GM20431 (cell line): ENCODE data around the gene CTBP2.

Source experiments
- in situ Hi-C: fragments of 300-500 bp; cut with MseI, MboI; formaldehyde crosslinking; loops from one replicate; pipeline ENCODE4 v1.15.0; 2020; ENCODE audit warnings: low sequenced_read_pairs; ENCODE audit not compliant: unreplicated experiment

The CTBP2 gene

DNA sequence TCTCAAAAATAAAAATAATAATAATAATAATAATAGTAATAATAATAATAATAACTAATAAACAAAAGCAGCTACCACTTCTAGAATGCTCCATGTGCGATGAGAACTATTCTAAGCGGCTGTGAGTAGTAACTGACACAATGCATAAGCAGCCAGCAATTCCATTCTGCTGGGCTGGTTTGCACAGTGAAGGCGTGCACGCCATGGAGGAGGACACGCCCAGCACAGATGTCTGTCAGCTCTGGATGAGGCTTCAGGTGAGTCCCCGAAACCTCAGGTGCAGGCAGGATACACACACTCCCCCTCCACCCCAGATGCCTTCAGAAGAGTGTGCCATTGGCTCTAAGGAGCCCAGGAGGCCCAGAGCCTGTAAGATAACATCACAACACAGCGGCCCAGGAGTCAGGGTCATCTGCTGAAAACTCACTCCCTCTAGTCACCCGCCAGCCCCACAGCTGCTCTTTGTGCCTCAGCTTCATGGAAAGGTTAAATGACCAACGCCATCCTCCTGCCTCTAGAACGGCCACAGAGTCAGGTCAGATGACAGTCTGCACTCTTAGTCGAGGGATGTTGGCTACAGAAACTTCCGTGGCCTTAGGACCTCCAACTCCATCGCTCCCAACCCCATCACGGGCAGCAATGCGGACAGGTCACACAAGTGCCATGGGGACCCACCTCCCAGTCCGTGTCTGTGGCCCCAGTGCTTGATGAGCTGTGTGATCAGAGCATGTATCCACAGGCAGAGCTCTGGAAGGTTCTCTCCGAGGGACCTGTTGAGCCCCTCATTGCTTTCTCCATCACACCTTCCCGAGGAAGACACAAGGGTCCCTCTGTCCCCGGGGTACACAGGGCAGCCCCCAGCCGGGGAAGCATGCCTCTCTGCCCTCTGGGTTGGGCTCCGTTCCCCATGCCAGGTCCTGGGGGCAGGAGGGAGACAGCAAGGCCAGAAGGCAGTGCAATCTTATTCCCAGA is 103.9 kb downstream of the CTBP2 start:
- in situ Hi-C loops = no loop called here

DNA sequence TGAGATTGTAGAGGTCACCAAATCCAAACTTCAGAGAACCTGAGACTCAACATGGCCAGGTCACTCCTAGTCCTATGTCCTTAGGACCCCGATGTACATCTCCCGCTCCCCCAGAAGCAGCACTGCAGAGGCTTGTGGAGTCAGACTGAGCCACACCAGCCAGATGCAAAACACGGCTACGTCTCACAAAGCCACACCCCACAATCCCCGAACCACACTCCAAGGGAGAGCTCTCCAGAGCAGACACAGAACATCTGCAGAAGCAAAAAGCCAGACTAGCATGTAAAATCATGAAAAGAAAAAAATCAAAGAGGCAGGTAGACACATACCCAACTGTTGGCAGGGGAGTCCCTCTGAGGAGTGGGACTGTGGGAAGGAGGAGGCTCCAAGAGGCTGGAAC is 104.9 kb downstream of the CTBP2 start:
- in situ Hi-C loops = no loop called here

DNA sequence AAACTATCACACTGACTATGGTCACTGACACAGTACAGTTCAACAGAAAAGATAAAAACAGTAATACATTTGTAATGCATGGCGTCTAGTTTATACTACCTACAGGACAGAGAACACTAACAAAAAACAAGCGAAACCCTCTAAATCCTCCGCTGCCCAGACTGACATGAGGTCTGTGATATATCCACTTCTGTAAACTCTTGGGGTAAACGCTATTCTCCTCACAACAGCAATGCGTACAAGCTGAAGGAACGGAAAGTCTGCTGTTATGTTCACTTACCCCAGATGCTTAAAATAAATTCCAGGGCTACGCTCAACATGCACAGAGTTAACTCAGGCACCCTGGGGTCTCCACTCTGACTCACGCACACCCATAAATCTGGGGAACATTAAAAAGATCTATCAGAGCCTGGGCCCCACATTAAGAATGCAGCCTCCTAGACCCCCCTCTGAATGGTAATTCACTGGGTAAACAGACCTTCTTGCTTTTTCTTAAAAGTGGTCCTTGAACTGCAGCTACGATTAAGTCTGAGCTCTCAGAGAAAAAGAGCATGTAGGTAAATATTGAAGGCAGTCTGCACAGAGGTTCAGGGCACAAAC is 105.6 kb downstream of the CTBP2 start:
- in situ Hi-C loops = no loop called here

DNA sequence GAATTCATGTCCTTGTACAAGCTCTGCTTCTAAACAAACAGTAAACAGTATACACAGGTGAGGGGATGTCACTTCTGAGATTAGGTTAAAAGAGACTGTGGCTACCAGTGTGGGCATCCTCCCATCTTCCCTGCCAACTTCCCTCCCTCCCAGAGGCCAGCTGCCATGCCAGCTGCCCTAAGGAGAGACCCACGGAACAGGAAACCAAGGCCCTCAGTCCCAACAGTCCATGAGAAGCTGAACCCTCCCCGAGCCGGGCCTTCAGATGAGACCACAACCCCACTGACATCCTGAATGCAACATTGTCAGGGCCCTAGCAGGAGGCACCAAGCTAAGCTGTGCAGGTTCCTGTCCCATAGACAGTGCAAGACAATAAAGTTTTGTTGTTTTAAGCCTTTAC is 106.1 kb downstream of the CTBP2 start:
- in situ Hi-C loops = no loop called here

DNA sequence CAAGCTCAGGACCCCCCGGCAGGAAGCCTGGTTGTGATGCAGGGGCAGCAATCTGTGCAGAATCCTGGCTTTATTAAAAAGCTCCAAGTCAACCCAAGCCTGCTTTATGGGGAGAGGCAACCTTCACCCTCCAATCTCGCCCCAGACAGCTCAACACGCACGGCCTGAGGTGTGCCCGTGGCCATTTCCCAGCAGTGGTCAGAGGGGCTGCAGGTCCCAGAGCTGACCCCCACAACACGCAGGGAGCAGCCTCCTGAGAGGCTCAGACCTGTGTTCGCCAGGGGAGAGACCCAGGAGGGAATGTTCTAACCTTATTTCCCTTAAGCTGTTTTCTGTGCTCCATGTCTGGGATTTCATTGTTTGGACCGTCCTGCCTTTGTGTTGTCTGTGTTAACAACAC is 108.2 kb downstream of the CTBP2 start:
- in situ Hi-C loops = no loop called here

DNA sequence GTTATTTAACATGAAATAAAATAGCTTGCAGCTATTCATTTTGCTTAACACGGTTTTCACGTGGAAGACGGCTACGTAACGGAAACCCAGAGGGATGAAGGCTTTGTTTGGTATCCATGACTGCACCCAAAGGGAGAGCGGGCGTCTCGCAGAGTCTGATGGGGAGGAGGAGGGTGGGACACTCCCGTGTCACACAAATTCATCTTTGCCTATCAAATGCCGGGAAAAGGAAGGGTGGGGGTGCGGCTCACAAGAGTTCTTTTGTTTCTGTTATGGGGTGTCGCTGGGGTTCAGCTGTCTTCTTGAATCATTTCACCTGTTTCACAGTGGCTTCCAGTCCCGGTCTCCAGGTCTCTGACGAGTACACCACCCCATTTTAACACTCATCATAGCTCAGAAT is 110.0 kb downstream of the CTBP2 start:
- in situ Hi-C loops = no loop called here

DNA sequence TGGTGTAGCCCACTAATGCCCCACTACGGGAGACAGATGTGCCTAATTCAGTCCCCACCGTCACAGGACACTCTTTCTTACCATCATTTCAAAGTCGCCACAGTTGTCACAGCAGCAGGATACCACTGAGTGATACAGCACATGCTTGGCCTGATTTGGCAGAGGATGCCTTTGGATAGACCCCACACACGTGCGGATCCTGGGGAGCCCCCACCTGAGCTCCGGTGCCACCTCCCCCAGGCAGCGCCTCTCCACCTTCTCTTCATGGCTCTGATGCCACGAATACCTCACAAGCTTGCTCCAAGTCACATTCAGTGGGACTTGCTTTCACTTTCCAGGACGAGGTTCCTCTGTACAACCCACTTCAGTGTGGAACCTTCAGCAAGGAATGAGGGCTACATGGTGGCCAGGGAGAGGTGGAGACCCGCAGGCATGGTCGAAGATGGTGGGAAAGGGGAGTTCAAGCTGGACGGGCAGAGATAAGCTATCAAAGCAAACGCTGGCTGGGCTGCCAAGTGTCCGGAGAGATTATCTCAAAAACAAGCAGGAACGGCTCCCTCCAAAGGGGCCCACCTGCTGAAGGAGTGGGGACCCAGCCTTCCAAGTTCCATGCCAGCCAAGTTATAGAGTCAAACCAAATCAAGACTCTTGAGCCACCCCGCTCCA is 111.0 kb downstream of the CTBP2 start:
- in situ Hi-C loops = no loop called here

DNA sequence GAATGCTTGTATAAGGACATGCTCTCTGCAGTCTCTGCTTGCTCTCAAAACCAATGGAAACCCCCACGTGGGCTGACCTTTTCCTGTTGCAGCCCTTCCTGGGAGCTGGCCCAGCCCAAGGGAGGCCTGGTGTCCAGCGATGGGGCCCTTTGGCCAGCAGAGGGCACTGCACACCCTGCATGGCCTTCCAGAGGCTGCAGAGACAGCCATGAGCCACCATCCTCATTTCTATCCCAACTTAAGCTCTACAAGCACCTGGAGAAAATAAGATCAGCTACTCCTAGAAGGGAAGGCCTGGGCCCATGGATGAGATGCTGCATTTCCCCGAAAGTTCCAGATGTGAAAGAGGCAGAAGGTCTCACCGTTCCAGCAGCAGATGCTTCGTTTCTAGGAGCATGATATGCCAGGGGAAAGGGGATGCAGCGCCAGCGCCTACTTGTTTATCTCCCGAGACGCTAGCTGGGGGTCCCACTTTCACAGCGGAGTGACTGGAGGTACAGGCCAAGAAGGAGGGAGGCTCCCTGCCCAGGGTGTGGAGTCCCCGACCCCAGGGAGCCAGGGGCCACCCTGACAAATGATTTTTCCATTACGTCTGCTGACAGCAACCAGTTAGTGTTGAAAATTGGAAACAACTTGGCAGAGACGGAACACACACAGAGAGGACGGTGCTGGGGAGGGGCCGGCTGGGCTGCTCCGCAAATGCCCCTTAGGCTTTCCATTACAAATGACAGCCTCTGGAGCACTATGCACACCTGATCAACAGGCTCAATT is 112.1 kb downstream of the CTBP2 start:
- in situ Hi-C loops = no loop called here

DNA sequence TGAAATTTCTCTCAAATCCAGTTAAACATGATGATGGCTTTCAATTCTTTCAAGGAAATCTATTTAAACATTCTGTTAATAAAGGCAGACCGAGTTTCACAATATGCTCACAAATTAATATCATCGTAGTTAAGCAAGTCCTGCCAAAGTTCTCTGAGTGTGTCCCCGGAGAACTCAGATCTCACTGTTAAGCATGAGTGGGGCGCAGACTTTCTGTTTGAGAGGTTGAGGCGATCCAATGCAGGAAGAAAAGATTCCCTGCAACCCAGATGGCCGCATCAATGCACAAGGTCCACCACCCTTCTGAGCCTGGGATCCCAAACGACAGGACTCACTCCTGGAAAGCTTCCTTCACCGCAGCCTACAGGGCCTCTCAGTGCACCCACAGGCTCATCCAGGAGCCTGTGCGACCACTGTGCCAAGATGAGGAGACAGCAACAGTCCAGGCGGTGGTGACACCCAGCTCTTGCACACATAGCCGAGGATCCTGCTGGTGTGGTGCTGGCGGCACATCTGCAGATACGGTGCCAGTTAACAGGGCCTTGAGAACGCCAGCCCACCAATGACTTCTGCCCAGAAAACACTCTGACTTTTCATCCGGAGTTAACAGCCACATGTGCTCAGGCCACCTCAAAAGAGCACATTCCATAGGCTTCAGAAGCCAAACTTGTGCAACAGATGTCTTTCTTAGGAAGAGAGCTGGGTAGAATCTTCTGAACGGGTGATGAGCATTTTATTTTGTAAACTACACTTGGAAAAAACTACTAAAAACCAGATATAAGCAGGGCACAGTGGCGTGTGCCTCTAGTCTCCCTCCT is 116.3 kb downstream of the CTBP2 start:
- in situ Hi-C loops = no loop called here

DNA sequence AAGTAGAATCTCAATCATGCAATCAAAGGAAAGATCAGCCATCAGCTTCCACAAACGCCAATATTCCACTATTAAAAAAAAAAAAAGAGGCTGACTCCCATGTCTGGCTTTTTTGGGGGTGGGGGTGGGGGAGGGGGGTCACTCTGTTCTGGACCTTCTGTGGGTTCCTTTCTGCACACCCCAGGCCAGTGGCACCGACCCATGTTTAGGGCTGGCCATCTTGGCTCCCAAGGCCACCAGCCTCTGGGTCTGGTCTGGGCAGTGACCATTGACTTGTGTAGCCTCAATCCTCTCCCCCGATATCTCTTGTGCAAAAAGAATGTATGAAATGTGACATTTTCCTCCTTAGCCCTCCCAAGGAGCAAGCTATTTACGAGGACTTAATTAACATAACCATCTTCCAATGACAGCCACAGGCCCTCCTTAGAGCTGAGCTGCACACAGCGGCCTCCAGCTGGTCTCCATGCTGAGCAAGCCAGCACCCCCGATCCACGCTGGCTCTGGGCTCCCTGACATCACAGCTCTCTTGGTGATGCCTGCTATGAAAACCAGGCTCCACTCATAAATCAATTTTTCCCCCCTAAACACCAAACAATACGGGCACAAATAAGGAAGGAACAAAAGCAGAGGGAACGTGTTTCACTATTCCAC is 118.4 kb downstream of the CTBP2 start:
- in situ Hi-C loops = no loop called here

DNA sequence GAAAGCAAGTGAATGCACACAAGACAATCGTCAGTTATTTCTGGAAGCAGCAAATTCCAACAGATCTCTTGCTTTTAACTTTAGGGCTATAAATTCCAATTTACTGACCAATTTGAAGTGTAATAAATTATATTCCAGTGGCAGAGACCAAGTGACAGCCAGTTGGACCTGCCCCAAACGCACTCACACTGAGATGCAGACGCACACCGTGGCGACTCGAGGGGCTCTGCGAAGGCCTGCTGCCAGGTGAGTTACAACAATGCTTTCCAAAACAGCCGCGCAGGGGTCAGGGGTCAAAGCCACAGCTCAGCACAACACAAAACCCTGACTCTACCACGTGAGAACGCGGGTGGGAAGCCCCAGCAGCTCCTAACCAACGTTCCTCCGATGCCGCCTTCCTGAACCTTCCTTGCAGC is 121.0 kb downstream of the CTBP2 start:
- in situ Hi-C loops = no loop called here

DNA sequence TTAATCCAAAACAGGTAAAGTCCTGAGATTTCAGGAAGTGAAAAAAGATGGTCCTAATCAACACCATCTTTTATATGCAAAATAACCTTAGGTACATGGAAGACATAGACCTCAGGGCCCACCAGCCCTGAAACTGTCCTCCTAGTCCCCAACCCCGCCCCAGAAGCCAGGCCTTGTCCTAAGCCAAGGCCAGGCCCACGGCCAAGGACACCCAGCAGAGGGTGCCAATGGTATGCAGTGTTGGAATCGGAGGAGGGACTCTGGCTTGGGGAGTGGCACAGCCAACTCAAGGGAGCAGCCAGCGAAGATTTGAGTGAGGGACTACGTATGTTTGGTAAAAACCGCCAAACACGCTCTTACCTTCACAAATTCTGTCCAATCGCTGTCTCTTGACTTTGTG is 121.7 kb downstream of the CTBP2 start:
- in situ Hi-C loops = no loop called here

DNA sequence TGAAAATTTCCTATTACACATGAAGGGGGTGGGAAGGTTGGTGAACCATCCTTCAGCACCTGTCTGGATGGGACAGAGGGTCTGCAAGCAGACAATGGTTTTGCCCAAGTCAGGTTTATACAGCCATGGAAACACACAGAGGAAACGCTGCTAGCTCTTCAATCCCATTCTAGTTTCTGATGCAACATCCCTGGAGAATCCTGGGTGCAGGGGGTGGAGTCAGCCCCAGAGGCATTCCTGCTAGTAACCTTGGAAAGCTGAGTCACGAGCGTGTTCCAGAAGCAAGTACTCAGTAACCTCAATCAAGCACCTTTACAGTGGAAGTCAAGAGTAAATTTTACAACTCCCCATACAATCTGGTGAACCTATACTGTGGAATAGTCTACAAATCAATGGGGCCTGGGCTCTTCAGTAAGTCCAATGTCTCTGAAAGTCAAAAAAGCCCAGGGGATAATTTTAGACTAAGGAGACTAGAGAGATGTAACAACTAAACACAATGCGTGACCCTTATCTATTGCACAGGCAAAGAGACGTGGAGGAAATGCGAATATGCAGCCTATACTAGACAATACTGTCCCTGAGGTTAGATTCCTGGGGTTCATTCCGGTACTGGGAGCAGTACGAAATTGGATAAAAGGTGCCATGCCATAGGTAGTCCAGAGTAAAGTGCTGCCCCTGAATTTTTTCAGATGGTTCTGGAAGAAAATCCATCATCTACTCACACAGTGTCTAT is 123.1 kb downstream of the CTBP2 start:
- in situ Hi-C loops = no loop called here

DNA sequence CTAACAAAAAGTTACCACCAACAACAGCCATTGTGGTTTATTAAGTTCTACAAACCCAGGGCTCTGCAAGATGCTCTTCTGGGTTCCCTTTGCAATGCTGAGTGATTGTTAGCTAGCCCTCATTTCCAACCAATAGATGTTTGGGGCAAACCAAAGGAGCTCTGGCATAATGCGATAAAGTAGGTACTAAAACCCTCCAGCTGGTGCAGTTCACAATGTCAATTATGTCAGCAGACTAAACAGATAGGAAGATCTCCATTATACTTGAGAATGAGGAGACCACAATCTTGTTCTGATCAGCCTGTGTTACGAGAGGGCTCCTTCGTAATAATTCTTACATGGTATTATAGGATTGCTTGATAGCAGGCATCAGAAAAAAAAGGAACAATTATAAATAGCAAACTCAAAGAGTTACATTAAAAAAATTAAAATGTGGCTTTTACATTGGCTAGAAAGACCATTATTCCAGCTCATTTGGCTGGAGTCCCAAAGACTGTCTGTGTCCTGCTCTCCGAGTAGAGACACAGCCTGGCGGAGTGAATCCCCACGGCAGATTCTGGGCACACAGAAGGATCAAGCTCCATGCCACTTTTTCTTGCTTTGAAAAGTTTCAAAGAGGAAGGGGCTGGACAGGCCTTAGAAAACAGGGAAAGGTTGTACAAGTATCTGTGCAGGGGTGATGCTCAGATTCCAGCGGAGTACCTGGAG is 124.6 kb downstream of the CTBP2 start:
- in situ Hi-C loops = no loop called here

DNA sequence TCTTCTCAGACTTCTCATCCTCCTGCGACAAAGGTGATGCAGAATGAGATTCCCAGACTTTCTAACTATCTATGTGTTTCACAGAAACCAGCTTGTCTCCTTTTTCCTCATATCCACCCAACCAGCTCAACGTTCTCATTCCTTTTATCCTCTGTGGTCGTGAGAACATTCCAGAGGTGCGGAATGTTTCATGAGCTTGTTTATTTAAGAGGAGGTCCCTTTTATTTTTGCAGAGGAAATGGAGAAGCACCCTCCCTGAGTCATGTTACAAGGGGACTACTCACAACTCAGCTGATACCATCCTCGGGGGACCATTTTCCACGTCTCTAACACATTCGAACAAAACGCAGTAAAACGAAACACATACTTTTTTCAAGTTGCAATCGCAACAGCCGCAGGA is 125.2 kb downstream of the CTBP2 start:
- in situ Hi-C loops = no loop called here

DNA sequence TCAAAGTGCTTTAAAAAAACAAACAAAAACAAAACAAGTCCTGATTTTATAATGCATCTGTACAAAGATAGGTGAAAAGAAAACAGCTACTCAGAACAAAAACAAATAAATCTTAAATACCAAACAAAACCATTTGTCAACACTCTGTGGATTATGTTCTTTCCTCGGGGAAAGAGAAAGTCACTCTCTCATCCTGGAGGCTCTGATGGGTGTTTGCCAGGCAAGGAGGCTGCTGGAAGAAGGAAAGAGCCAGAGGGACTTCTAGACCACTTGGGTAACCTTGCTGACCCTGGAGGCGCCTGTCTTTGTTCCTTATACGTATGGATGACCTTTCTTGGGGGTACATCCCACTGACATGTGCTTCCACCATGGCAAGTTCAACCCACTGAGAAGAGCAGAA is 125.7 kb downstream of the CTBP2 start:
- in situ Hi-C loops = no loop called here

DNA sequence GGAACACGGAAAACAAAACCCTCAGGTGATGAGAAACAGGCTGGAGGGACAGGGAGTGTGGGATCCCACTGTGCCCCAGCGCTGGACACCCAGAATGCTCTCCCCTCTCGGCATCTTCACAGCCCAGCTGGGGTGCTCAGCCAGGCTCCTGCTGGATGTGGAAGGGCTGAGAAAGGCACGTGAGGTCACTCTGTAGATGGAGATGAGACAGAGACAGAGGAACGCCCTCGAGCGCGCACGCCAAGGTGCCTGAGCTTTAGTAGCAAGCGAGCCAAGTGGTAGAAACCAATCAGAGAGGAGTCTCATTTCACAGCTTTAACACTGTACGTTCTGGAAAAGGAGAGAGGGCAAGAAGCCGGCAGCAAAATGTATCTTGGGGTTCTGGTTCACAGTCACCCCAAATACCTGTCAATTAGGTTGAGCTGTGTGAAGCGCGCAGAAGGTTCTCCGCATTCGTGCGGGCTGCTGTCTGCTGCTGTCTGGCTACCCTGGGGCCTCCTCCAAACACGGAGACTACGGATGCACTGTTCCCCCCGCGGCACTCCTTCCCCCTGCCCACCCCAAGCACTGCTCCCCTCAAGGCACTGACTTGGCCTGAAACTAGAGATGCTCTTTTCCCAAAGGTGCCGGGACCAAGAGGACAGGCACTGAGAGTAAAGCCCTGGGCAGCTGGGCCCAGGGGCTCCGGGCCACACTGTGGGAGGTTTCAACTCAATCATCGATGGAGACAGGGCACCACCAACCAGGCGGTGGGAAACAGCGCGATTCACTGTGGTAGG is 127.0 kb downstream of the CTBP2 start:
- in situ Hi-C loops = no loop called here
